Brain pericyte (primary cell): Measurements from ENCODE around the gene CNIH3.

Experiments
- DNase-seq: peaks from one replicate; pipeline ENCODE4 v3.0.0-alpha.2; 2012; ENCODE audit warnings: low read depth, low spot score

Gene CNIH3

GRCh38 chr1:224720216-224720615 is 104.1 kb downstream of the CNIH3 start:
- DNase-seq, result no peak

DNA sequence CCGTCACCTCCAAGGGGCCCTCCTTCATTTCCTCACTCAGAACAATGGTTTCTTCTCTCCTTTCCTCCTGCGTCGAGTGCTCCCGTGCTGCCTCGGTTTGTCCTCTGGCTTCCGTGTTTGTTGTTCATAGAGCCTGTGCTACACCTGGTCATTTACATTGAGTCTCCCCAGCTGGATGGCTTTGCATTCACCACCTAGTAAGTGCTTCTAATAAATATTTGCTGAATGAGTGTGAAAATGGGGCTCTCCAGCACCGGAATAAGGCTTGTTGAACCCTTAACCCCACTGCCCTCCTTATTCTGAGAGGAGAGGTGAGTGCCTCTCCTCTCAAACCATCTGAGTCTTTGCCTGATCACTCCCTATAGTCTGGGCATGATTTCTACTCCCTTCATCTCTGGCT is 104.9 kb downstream of the CNIH3 start:
- DNase-seq, result no peak

GRCh38 chr1:224722838-224723237 is 106.7 kb downstream of the CNIH3 start:
- DNase-seq, result no peak

- DNase-seq, result no peak
These were observed 108.4 kb downstream of the CNIH3 start for GRCh38 chr1:224724566-224724965.

DNA sequence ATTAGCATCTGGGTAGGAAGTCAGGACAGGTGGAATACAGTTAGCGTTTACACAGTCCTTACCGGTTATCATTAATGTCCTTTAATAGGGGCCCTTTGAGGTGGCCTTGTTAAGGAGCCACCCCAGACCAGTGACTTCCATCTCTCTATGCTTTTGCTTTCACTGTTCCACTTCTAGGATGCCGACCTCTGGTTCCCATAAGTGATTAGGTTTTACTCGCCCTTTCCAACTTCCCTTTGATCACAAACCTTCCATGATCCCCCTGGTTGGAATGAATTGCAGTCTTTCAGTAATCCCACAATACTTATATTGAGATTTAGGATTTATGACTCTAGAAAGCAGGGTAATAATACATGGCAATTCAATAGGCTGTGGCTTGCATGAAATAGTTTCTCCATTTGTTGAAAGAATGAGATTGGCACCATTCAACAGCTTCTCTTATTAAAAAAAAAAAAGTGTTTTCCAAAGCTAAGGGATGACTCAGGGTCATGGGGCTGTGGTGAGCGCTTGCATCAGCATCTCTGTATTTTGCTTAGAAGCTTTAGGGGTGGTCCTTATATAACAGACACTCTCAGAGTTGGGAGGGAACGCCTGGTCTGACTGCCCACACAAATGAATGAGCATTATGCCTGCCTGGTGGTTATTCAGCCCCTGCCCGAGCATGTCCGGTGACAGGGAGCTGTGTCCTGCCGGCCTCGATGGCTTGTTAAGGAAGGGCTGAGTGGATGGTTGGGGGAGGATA is 110.5 kb downstream of the CNIH3 start:
- DNase-seq, result peak; percentile 50

DNA sequence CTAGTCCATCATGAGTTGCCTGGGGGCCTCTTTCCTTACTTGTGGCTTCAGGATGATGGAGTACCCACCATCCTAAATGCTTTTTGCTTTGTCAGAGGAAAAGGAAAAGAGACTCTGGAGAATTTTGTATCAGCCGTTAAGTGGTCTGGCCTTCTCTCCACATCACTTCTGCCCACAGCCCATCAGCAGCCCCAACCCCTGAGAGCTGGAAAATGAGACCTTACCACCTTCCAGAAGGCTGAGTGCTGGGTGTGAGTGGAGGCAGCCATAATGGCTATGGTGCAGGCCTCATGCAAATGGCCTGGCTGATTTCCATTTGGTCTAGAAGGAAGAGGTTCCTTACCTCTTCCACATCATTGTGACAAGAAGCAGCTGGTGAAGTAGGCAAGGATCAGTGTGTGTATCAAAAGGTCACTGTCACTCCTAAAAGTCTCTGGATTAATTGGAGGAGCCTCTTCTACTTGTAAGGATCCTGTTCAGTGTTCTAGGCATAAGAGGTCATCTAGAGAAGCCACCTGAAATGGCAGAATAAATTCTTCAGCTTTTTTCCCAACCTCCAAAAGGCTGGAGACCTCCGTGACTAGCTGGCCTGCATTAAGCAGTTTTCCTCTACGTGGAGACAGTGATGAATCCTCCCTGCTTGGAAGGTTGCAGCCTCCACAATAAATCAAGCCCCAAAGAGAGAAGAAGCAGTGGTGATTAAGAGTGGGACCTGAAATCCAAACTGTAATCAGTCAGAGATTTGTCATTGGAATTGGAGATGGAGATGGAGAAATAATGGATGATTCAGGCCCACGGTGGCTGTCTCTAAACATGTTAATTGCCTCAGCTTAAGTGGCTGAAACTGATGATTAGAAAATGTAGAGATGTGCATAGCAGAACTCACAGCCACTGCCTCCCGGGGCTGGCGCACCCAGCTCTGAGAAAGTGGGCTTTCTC is 111.5 kb downstream of the CNIH3 start:
- no peak for DNase-seq

DNA sequence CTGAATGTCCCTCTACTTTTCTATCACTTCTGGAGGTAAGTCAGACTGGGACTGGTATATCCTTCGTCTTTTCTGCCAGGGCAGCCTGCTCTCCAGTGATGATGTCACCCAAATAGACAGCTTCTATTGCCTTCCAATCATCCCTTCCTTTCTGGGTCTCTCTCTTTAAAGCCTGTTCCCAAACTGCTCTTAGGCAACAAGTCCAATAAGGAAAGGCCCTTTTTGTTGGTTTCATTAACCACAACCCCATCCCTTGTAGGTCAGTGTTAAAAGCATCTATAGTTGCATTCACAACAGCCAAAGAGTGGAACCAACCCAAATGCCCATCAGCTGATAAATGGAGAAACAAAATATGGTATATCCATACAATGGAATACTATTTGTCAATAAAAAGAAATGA is 114.4 kb downstream of the CNIH3 start:
- DNase-seq, result no peak

DNA sequence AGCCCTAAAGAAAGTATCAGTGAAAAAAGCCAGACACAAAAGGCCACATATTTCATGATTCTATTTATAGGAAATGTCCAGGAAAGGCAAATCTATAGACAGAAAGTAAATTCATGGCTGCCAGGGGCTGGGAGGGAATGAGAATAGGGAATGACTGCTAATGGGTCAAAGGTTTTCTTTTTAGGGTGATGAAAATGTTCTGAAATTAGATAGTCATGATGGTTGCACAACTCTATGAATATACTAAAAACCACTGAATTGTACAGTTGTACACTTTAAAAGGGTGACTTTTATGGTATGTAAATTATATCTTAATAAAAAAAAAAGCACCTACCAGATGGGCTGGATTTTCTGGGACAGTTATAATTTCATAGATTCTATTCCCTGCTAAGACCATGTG is 114.8 kb downstream of the CNIH3 start:
- DNase-seq, result no peak

GRCh38 chr1:224731633-224732032 is 115.5 kb downstream of the CNIH3 start:
- no peak for DNase-seq

- no peak for DNase-seq
These were observed 116.4 kb downstream of the CNIH3 start for GRCh38 chr1:224732377-224733026.

DNA sequence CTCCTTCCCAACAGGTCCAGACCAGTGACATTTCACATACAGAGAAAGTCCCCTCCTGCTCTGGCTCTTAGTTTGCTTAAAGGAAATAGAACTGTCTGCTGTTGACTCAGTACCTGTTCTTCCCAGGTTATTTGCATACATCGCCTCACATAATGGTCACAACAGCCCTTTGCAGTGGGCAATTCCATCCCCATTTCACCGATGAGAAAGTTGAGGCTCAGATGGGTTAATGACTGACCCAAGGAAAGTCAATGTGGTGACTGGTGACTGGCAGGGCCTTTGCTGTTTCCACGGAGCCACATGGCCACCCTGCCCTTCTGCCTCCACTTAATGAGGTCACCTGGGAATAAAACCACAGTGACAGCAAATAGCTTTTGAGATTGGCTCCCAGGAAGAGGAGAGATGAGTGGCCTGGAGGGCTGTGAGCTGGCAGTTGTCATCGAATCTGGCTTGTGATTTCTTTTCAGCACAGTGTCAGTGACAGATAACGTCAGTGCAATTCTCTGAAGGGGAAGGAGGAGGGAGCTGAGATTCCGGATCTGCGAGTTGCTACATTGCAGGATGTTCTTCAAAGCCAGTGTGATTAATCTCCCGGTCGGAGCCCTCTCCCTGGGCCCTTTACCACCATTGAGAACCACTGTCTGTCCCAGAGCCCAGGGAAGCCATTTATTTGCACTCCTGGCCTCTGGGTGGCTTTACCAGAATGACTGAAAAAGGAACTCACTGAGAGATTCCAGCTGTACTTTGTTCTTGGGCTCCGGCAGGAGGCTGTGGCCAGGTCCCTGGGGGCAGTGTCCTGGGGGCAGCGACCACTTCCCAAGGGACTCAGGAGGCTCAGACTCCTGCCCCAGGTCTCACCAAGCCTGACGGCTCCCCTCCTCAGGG is 117.2 kb downstream of the CNIH3 start:
- no peak for DNase-seq

DNA sequence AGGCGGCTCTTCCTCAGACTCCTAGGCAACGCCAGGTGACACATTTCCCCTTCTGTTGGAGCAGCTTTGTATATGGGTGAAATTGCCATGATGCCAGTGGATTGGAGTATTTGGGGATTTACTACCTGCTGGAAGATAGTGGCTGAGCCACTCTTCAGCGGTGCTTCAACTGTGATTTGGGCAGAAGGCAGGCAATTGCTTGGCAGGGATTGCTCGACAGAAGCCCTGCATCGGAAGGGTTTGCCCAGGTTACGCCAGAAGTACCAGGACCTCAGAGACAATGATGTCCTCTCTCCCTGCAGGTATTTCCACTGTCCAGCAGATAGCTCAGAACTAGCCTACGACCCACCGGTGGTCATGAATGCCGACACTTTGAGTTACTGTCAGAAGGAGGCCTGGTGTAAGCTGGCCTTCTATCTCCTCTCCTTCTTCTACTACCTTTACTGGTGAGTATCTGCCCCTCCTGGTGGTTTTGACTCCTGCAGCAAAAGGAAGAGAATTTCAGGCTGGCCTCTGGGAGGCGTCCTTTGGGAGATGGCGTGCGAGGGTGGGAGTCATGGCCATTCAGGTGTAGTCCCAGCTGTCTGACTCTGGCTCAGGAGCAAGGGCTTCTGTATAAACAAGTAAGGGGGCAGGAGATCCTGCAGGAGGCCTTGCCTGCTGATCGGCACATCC is 118.3 kb downstream of the CNIH3 start:
- DNase-seq, result no peak

DNA sequence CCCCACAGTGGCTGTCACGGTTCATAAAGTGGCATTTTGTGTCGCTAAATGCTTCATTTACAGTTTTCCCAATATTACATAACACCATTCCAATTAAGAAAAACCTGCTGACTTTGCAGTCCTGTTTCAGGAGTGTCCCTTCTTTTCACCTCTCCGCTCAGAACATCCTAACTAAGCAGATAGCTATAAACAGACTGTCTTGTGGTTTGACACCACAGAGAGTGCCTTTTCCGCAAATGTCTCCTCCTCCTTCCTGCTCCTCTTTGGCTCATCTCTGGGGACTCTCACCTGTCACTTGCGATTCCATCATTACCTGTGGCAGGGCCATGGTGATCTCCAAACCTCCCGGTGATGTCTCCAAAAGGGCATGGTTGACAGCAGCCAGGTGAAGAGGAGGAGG is 119.0 kb downstream of the CNIH3 start:
- no peak for DNase-seq

DNA sequence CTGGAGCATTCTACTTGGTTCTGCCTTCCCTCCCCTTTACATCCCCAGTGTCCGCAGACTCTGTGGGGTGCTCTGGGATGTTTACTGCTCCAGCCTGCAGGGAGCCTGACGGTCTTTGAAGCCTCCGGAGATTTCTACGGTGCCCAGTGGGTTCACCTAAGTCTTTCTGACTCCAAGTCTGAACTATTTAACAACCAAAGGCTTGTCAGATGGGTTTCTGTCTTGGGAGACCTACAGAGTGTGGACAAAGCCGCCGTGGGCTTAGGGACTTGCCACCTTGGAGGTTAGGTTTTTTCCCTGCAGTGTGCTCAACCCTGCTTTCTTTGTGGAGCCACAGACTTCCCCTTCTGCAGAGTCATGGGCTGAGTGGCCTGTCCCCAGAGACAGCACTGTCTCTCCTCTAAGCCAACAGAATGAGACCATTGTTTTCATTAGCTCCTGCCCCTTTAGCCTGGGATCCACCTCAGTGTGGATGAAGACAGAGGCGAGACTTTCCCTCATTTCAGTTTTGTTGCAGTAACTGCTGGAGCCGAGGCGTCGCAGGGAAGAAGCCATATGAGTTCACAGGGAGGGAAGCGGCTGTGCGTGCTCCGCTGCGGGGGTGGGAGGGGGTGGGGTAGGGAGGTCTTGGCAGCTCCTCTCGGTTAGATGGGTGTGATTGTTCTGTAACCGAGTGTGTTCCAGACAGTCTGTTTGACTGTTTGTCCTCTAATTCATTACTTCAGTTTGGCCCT is 120.7 kb downstream of the CNIH3 start:
- no peak for DNase-seq

GRCh38 chr1:224737353-224737727 is 121.2 kb downstream of the CNIH3 start:
- DNase-seq, result no peak

- DNase-seq, result no peak
These were observed 123.3 kb downstream of the CNIH3 start for GRCh38 chr1:224739303-224739996.

GRCh38 chr1:224739997-224740684 is 124.0 kb downstream of the CNIH3 start:
- DNase-seq, result no peak

DNA sequence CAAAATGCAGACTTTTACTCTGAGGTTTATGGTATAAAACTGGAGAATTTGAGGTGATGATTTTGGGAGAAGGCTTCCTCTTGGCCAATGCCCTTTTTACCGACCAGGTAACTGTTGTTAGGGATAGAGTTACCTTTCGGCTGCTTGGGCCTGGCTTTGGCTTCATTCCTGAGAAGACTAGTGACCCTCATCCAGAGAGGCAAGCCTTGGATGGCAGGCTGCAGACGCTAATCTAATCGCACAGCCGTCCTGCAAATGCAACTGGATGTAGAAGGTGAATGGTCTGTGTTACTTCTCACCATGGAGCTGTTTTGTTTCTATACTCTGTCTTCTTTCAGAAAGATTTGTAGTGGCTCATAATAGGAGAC is 124.6 kb downstream of the CNIH3 start:
- DNase-seq, result no peak

- DNase-seq, result no peak
These were observed 126.2 kb downstream of the CNIH3 start for GRCh38 chr1:224742349-224742748.
